Measurements from ENCODE around the gene EPHB3. TPM values are rescaled to one million over a fixed set of nuclear protein-coding genes. Genes with fewer than 3 reads are reported as not detected.

The EPHB3 gene
- polyA plus RNA-seq, 1 experiment: 1.9 TPM

DNA sequence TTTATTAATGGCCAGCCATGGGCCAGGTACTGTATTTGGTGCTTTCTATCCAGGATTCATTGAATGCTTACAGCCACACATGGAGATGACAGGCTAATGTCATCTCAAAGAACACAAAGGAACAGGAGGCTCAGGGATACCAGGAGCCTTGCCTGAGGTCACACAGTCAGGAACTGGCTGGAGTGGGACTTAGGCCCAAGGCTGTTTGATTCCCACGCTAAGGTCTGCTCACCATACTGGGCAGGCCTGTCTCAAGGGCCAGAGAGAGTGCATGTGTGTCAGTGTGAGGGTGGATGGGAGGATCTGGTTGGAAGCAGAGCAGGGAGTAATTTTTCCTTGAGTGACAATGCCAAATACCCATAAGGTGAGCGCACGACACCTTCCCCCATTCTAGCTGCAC, 37.6 kb downstream of the EPHB3 start:
- DNase-seq (ENCODE audit: low read depth, low spot score): no peak
- Histone ChIP-seq H3K9me3 (ENCODE audit: control insufficient read depth, insufficient read depth, low read length) (no peaks in the 10 kb centered on the region; the same call in 1 of the 2 replicates), H3K4me3 (ENCODE audit: low read depth, low read length) (no peak overlapping the region), H3K27me3 (ENCODE audit: control insufficient read depth, insufficient read depth, low read length) (peaks cover 42% of the 10 kb centered on the region), H3K27ac (ENCODE audit: low read depth, low read length) (no peak overlapping the region)
- ChIA-PET CTCF (no interaction called here), POLR2A (no interaction called here)
- TF ChIP-seq, protein P1, sequence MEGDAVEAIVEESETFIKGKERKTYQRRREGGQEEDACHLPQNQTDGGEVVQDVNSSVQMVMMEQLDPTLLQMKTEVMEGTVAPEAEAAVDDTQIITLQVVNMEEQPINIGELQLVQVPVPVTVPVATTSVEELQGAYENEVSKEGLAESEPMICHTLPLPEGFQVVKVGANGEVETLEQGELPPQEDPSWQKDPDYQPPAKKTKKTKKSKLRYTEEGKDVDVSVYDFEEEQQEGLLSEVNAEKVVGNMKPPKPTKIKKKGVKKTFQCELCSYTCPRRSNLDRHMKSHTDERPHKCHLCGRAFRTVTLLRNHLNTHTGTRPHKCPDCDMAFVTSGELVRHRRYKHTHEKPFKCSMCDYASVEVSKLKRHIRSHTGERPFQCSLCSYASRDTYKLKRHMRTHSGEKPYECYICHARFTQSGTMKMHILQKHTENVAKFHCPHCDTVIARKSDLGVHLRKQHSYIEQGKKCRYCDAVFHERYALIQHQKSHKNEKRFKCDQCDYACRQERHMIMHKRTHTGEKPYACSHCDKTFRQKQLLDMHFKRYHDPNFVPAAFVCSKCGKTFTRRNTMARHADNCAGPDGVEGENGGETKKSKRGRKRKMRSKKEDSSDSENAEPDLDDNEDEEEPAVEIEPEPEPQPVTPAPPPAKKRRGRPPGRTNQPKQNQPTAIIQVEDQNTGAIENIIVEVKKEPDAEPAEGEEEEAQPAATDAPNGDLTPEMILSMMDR (IDR thresholded peaks at IDR 0.05; ENCODE audit: low read depth, low read length): no peak

DNA sequence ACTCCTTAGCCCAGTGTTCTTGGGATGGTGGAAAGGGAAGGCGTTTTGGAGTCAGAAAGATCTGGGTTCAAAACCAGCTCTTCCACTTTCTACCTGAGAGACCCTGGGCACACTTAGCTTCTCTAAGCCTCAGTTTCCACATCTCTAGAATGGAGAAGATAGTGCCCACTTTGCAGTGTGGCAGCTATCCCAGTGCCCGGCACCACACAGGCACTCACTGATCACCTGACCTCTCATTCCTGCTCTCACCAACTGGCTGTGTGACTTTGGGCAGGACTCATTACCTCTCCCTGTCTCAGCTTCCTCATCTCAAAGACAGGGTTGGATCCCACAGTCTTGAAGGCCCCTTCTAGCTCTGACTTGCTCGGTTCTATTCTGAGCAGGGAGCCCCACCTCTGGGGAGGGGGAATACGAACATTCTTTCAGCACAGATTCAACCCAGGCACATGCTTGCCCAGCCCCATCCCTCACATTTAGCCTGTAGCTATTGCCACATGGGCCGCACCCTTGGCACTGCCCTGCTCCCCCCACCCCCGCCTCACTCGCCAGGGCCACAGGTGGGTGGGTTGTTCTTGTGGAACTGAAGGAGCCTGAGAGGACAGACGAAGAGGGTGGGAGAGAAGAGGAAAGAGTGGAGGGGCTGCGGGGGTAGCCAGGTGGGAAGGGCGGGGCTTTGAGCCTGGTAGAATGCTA, 39.2 kb downstream of the EPHB3 start:
- TF ChIP-seq, protein P1 (IDR thresholded peaks at IDR 0.05; ENCODE audit: low read depth, low read length): no peak
- POLR2A ChIA-PET: no interaction called here
- H3K4me3 ChIP-seq (ENCODE audit: low read depth, low read length): no peak overlapping the region
- no peak for DNase-seq (ENCODE audit: low read depth, low spot score)
- H3K27me3 ChIP-seq (ENCODE audit: control insufficient read depth, insufficient read depth, low read length): peaks cover 58% of the 10 kb centered on the region
- no peaks in the 10 kb centered on the region; the same call in 1 of the 2 replicates for H3K9me3 ChIP-seq (ENCODE audit: control insufficient read depth, insufficient read depth, low read length)
- CTCF ChIA-PET: interaction anchor here (0.6 kb wide), 1 partner anchor 20 kb away, joined by 3 read pairs; no protein-coding TSS in a partner anchor
- H3K27ac ChIP-seq (ENCODE audit: low read depth, low read length): no peak overlapping the region

DNA sequence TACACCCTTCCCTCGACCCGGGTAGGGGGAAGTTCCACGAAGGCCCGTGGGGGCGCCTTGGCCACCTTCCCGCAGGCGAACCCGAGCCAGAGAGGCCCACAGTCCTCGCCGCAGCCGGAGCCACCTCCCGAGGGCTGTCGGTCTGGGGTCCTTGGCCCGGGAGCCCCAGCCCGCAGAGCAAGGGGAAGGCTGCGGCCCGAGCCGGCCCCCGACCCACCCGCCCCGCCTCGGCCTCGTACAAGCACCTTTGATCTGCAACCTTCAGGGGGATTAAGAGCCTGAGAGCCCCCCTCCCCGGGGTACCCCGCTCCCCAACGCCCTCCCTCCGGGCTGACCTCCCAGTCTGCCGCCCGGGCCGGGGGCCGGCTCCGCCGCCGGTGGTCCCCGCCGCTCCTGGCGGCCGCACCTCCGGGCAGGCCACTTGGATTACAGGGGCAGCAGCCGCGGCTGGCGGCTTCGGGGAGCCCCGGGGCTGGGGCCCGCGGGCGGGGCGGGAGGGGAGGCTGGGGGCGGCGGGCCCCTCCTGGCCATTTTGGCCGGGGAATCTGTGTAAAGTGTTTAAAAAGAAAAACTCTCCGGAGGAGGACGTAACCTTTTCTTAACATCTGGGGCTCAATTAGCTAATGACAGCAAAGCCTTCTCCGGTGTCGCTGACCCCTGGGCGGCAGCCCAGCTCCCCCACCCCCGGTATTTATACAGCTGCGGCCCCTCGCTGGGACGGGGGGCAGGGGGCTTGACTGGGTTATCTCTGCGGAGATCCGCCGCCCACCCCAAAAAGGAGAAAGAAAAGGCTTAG, 40.2 kb downstream of the EPHB3 start:
- Histone ChIP-seq H3K27ac (ENCODE audit: low read depth, low read length) (no peak overlapping the region), H3K4me3 (ENCODE audit: low read depth, low read length) (no peak overlapping the region), H3K9me3 (ENCODE audit: control insufficient read depth, insufficient read depth, low read length) (no peaks in the 10 kb centered on the region; the same call in 1 of the 2 replicates), H3K27me3 (ENCODE audit: control insufficient read depth, insufficient read depth, low read length) (peaks cover 67% of the 10 kb centered on the region)
- ChIA-PET CTCF (interaction anchor here (0.6 kb wide), 1 partner anchor 19 kb away, joined by 3 read pairs; no protein-coding TSS in a partner anchor), POLR2A (no interaction called here)
- no peak for DNase-seq (ENCODE audit: low read depth, low spot score)
- TF ChIP-seq, protein P1 (IDR thresholded peaks at IDR 0.05; ENCODE audit: low read depth, low read length): no peak

DNA sequence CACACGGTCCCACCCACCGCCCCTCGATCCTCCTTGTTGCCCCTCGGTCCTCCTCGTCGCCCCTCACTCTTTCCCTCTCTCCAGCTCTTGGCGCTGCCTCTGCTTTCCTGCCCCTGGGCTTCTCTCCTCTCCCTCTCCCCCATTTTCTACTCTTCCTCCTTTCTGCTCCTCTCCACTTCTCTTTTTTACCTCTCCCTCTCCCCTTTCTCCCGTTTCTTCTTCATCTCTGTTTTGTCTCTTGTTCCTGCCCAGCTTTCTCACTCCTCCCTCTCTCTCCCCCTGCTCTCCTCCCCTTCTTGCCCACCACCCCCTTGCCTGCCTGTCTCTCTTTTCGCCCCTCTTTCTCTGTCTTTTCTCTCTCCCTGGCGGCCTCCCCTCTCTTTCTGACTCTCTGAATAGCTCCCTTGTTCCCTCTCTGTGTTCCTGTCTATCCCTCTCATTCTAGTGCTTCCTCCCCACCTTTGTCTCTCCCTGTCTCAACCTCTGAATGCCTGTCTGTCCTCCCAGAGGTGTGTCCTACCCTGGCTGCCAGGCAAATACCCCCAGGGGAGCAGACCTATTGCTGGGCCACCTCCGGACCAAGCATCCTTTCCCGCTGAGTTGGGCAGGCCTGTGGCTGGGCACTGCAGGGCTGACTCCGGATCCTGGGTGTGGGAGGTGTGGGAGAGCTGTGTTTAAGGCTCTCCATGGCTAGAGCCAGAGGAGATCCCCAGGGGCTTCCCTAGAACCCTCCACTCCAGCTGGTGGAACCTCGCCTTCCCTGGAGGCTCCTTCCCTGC, 41.0 kb downstream of the EPHB3 start:
- H3K27me3 ChIP-seq (ENCODE audit: control insufficient read depth, insufficient read depth, low read length): peaks cover 69% of the 10 kb centered on the region
- CTCF ChIA-PET: interaction anchor here (0.8 to 1.6 kb wide), 3 partner anchors 26 to 124 kb away, joined by 3 to 5 read pairs (median 3); partner anchors contain the start of gene EPHB3
- no peaks in the 10 kb centered on the region; the same call in 1 of the 2 replicates for H3K9me3 ChIP-seq (ENCODE audit: control insufficient read depth, insufficient read depth, low read length)

More for the DNA sequence above, 41.0 kb downstream of the EPHB3 start:
- Histone ChIP-seq H3K4me3 (ENCODE audit: low read depth, low read length) (no peak overlapping the region), H3K27ac (ENCODE audit: low read depth, low read length) (no peak overlapping the region)
- POLR2A ChIA-PET: interaction anchor here (0.6 kb wide), 1 partner anchor 9 kb away, joined by 3 read pairs; no protein-coding TSS in a partner anchor
- TF ChIP-seq, protein P1 (IDR thresholded peaks at IDR 0.05; ENCODE audit: low read depth, low read length): no peak
- no peak for DNase-seq (ENCODE audit: low read depth, low spot score)
